Muscle of back (tissue), 11 donors: ENCODE measurements around the gene AGPAT1. TPM values are rescaled to one million over a fixed set of nuclear protein-coding genes. Genes with fewer than 3 reads are reported as not detected.
A peak's percentile ranks its signal among the peaks of the same experiment; 100 is the strongest.

Experiments
- DNase-seq, 3 donors: peaks; one replicate each; pipeline versions ENCODE4 v3.0.0 to v3.0.0-alpha.2; 2013
- polyA plus RNA-seq, 10 donors: library from polyadenylated mRNA; unstranded; fragments of 120-200 nt; gene quantifications; one replicate each; pipeline ENCODE4 v1.2.1, GENCODE V29; 2013; ENCODE audit not compliant: insufficient read length in 10 of 10

AGPAT1 gene
- polyA plus RNA-seq, 10 donors = 55.3 to 64.3 (median 59.1) TPM

- DNase-seq = peak in 1 of 3 donors; percentile 1
Observed at GRCh38 chr6:32173051-32173727, 2.7 kb downstream of the AGPAT1 start.

- no peak for DNase-seq
Observed at GRCh38 chr6:32171234-32171633, 4.7 kb downstream of the AGPAT1 start.

- no peak for DNase-seq
Observed at GRCh38 chr6:32170294-32170693, 5.6 kb downstream of the AGPAT1 start.

- DNase-seq = no peak
Observed at GRCh38 chr6:32168807-32169591, 6.9 kb downstream of the AGPAT1 start.

- DNase-seq = no peak
Observed at GRCh38 chr6:32168350-32168749, 7.5 kb downstream of the AGPAT1 start.

GRCh38 chr6:32167761-32168262, 8.1 kb downstream of the AGPAT1 start:
- DNase-seq = no peak

- DNase-seq = no peak
Observed at GRCh38 chr6:32167154-32167760, 8.6 kb downstream of the AGPAT1 start.

- DNase-seq = no peak
Observed at GRCh38 chr6:32166411-32167061, 9.3 kb downstream of the AGPAT1 start.

- no peak for DNase-seq
Observed at GRCh38 chr6:32164295-32164694, 11.6 kb downstream of the AGPAT1 start, which contains the start of gene EGFL8. TSS of gene EGFL8 (plus strand) at chr6:32164595. CDS start at chr6:32166166, 1,571 bp downstream.

GRCh38 chr6:32163559-32164258, 12.2 kb downstream of the AGPAT1 start:
- no peak for DNase-seq

GRCh38 chr6:32158052-32158451, 17.8 kb downstream of the AGPAT1 start:
- no peak for DNase-seq

- DNase-seq = no peak
Observed at GRCh38 chr6:32156891-32157290, 19.0 kb downstream of the AGPAT1 start.

- peak; percentile 70 to 88 (median 73) for DNase-seq
Observed at GRCh38 chr6:32154514-32155161, 21.2 kb downstream of the AGPAT1 start.

GRCh38 chr6:32153564-32154513, 22.0 kb downstream of the AGPAT1 start, which contains the start of gene PPT2:
TSS of gene PPT2 (plus strand) at chr6:32154141. CDS start at chr6:32154595, 454 bp downstream.
- DNase-seq = peak; percentile 94 to 98 (median 96)

- DNase-seq = peak in 2 of 3 donors; percentile 32 to 65
Observed at GRCh38 chr6:32152769-32153563, 22.9 kb downstream of the AGPAT1 start.

GRCh38 chr6:32151863-32152768, 23.8 kb downstream of the AGPAT1 start, which contains the start of gene PRRT1:
TSS of gene PRRT1 (minus strand) at chr6:32151939. CDS start at chr6:32151827, 112 bp downstream.
- no peak for DNase-seq

GRCh38 chr6:32151181-32151862, 24.6 kb downstream of the AGPAT1 start:
- DNase-seq = no peak
